GM12865 (cell line): ENCODE measurements around the gene NSG1.

ENCODE experiments used
- DNase-seq: peaks from one replicate; pipeline ENCODE4 v3.0.0; 2010; ENCODE audit warnings: low read depth
- H3K4me3 ChIP-seq: 2 replicates; pipeline ENCODE4 v1.5.1; 2011; ENCODE audit warnings: mild to moderate bottlenecking, low read depth, low read length, control low read depth
- TF ChIP-seq, protein P1 (sequence below): IDR thresholded peaks from 2 replicates; pipeline ENCODE4 v1.5.1; 2011; ENCODE audit warnings: low read length, control low read depth, low read depth, inconsistent platforms; ENCODE audit not compliant: insufficient read depth; ENCODE audit errors: missing control alignments

The NSG1 gene

DNA sequence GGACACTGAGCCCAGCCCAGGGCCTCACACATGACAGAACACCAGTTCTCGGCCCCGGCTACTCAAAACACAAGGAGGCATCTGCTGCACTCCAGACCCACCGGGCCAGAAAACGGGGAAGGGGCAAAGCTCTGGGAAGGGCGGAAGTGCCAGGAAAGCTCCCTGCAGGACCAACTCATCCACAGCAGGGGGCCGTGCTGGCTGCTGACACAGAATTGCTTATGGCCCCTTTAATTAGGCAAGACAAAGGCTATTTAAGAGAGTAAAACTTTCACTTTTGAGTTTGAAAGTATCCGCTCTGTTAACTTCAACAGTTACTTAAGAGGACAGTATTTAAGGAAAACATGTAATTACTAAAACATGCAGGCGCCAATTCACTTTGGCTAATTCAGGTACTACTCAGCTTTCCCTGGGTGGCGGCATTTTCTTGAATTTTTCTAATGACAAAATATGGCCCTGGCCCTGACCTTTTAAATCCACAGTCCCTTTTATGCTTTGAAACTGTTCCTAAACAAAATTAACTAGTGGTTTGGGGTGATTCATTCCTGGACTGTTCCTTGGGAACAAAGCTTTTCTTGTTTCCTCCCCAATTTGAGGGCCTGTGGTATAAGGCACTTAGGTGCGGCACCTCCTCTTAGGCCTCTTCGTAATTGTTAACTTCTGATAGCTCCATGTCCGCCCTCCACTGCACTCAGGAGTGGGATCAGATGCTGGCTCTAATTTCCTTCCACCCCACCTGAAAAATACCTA is 40.4 kb downstream of the NSG1 start:
- H3K4me3 ChIP-seq: no peak overlapping the region
- DNase-seq: no peak
- TF ChIP-seq, protein P1, sequence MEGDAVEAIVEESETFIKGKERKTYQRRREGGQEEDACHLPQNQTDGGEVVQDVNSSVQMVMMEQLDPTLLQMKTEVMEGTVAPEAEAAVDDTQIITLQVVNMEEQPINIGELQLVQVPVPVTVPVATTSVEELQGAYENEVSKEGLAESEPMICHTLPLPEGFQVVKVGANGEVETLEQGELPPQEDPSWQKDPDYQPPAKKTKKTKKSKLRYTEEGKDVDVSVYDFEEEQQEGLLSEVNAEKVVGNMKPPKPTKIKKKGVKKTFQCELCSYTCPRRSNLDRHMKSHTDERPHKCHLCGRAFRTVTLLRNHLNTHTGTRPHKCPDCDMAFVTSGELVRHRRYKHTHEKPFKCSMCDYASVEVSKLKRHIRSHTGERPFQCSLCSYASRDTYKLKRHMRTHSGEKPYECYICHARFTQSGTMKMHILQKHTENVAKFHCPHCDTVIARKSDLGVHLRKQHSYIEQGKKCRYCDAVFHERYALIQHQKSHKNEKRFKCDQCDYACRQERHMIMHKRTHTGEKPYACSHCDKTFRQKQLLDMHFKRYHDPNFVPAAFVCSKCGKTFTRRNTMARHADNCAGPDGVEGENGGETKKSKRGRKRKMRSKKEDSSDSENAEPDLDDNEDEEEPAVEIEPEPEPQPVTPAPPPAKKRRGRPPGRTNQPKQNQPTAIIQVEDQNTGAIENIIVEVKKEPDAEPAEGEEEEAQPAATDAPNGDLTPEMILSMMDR: no peak

DNA sequence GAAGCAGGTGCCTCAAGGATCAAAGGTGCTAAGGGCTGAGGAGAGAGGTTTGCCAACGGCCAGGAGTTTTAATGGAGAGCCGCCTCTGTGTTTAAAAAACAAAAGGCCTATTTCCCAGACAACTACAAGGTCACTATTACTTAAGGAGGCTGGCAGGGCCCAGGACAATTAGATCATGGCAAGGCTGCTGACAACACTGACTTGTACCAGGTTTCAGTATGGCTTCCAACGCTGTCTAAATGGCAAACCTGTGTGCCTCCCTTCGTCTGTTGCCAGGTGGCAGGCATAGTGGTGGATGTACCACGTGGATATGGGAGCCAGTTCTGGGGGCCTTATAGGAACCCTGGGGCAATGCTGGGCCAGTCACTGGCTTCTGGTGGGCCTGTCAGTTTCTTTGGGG is 41.0 kb downstream of the NSG1 start:
- TF ChIP-seq, protein P1: no peak
- no peak for DNase-seq
- H3K4me3 ChIP-seq: no peak overlapping the region

DNA sequence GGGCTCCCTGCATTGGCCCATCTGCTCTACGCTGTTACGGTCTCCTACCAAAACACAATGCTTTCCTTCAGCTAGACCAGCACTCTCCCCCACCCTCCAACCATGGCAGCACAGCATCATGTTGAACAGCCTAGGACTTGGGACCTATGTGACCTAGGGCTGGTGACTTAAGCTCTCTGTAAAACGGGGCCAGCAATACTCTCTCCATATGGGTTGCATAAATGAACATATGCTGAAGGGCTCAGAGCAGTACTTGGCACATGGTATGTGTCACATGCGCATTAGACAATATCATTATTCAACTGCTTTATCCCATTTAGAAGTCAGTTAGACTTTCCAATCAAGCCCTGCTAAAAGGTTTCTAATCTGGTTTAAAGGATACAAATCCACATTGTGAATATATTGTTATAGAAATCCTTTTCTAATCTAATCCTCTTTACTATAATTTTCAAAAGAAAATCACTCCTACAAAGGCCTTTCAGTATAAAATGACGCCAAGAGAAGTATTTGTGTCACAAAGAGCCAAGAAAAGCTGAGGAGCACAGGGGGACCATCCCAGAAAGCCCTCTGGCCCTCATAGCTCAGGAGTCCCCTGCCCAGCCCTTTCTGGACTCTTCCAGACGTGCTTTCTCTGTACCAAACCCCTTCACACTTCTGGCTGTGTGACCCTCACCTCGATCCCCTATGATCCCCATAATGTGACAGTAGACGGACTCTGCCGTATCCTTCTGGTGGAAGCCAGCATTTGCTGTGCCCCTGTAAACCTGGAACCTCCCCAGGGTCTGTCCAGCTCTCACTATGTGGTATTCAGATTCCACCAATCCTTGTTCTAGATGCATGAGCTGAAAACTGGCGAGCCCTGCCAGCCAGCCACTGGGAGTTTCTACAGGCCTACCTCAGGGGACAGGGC is 42.3 kb downstream of the NSG1 start:
- TF ChIP-seq, protein P1: no peak
- H3K4me3 ChIP-seq: no peak overlapping the region
- no peak for DNase-seq

DNA sequence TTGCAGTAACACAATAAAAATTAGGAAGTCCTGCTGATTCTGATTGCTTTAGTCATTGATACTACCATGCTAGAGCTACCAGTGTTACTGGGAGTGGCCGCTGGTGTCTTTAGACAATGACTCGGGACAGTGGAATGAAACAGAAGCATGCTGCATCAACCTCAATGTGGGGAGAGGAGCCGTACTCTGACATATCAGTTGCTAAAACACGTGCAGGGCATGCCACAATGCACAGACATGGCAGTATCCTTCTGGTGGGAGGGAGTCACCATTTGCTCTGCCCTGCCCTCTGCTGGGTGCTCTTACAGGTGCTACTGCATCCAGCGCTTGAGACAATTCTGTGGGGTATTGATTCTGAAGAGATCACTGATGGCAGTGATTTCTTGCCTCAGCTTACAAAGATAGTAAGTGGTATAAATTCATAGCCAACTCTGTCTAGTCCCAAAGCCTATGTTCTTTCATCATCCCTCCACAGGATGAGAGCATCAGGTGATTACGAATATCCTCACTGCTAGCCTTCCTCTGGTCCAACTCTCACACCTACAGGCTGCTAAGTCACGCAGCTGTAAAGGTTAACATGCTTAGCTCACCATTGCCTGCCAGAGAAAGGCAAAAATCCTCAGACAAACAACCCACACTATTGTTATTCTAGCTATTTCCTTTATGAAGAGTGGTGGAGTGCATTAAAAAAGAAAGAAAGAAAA is 43.7 kb downstream of the NSG1 start:
- no peak overlapping the region for H3K4me3 ChIP-seq
- DNase-seq: peak; percentile 61

DNA sequence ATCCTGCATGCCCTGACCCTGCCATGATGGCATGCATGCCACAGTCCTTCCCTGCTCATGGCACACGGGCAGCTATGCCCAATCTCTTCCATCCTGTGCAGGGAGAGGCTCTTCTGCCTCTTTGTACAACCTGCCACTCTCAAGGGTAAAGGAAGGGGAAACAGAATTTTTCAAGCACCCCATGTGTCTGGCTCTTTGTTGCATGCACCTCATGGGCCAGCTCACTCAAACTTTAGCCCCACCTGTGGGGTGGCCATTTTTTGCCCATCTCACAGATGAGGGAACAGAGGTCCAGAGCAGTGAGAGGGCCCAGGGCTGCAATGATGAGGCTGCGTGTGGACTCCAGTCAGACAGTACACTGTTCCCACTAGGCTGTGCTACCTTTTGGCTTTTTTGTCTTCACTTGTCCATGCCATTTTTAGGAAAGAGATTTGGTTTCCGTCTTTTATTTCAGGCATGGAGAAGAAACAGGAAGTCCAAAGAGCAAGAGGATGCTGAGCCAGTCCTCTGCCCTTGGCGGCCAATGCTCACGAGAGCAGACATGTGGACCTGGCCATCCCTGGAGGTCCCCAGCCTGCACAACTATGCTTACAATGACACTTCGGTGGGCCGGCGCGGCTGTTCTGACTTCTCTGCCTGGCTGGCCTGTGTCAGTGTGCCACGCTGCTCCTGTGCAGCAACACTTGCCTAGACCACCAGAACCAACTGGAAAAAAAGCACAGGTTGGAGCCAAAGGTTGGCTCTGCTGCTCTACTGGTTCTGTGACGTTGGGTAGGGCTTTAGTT is 45.6 kb downstream of the NSG1 start:
- no peak for DNase-seq
- TF ChIP-seq, protein P1: no peak
- no peak overlapping the region for H3K4me3 ChIP-seq

More for the DNA sequence above, 43.7 kb downstream of the NSG1 start:
- TF ChIP-seq, protein P1: peak; percentile 74

DNA sequence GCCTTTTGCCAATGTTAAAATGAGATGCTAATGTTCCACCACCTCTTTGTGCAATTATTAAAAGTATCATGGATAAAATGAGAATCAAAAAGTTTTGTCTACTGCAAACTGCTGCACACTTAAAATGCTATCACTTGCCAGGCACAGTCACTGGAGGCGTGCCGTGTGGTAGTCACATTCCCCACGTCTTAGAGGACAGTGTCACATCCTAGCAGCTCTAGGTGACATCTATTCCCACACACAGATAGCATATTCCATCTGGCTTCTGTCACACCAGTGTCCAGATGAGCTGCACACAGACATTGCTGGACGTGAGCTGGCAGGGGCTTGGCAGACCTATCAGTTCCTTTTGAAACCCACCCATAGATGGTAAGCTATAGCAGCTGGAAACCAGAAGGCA is 47.0 kb downstream of the NSG1 start:
- DNase-seq: no peak
- TF ChIP-seq, protein P1: no peak
- no peak overlapping the region for H3K4me3 ChIP-seq
